AG20443 (cell line): Measurements from ENCODE around the gene ISOC2.
"Not testable (repeated sequence)": the region's sequence is repeated elsewhere in the genome, so short reads cannot be mapped to it uniquely, and the experiment has no call there.

Experiments
- DNase-seq: peaks from one replicate; pipeline ENCODE4 v3.0.0; 2012; ENCODE audit warnings: low spot score, mixed read lengths

The ISOC2 gene

GRCh38 chr19:55440411-55441105 is 20.9 kb downstream of the ISOC2 start:
- DNase-seq, result no peak

DNA sequence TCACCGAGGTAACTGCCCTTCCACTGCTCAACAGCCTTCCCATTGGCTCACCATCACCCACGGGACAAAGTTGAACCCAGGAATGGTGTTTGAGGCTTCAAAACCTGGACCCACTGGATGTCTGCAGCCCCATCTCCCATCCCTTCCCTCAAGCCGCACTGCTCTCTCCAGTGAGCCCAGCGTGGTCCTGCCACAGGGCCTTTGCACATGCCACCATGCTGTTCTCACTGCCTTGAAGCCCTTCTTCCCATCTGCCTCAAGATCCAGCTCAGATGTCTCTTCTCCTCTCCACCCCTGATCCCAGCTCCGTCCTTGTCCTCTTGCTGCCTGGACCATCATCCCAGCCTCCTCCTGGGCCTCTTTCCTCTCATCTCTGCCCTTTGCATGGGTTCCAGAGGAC is 22.4 kb downstream of the ISOC2 start:
- no peak for DNase-seq

GRCh38 chr19:55437410-55437809 is 24.0 kb downstream of the ISOC2 start:
- DNase-seq, result peak; percentile 83

DNA sequence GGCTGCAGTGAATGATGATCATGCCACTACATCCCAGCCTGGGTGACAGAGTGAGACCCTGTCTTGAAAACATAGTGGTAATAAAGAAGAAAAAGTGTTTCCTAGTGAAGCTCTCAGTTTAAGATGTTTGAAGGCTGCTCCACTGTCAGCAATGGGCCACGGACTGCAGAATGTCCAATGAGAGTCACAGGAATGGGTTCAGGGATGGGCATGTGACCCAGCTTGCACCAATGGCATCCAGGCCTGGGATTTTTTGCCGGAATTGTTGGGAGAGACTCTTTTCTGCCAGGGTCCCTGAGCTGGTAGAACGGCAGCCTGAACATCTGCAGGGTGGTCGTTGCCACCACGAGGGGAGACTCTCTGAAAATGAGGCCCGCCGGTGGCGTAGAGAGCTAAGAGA is 24.6 kb downstream of the ISOC2 start:
- no peak for DNase-seq

DNA sequence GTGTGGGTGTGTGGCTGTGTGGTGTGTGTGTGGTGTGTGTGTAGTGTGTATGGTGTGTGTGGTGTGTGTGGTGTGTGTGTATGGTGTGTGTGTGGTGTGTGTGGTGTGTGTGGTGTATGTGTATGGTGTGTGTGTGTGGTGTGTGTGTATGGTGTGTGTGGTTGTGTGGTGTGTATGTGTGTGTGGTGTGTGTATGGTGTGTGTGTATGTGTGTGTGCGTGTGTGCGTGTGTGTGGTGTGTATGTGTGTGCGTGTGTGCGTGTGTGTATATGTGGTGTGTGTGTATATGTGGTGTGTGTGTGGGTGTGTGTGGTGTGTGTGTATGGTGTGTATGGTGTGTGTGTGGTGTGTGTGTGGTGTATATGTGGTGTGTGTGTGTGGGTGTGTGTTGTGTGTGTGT is 26.4 kb downstream of the ISOC2 start:
- no peak for DNase-seq

DNA sequence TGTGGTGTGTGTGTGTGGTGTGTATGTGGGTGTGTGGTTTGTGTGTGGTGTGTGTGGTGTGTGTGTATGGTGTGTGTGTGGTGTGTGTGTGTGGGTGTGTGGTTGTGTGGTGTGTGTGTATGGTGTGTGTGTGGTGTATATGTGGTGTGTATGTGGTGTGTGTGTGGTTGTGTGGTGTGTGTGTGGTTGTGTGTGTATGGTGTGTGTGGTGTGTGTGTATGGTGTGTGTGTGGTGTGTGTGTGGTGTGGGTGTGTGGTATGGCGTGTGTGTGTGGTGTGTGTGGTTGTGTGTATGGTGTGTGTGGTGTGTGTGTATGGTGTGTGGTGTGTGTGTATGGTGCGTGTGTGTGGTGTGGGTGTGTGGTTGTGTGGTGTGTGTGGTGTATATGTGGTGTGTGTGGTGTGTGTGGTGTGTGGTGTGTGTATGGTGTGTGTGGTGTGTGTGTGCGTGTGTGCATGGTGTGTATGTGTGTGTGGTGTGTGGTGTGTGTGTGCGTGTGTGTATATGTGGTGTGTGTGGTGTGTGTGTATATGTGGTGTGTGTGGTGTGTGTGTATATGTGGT is 27.0 kb downstream of the ISOC2 start:
- no peak for DNase-seq

DNA sequence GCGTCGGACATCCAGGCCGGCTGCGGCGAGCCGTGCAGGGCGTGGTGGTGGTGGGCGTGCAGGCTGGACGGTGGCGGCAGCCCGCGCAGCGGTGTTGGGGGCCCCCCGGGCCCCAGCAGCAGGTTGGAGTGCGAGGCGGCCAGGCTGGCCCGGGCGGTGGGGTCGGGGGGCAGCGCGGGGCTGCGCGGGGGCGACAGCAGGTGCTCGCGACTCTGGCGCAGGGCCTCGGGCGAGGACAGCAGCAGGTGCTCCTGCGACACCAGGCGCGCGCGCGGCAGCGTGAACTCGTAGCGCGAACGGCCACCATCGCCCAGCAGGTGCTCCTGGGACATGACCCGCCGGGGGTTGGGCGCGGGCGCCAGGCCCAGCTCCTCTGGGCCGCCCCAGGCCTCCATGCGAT is 28.1 kb downstream of the ISOC2 start:
- DNase-seq, result no peak

- DNase-seq, result no peak
Measured at GRCh38 chr19:55432241-55432959, 29.0 kb downstream of the ISOC2 start.

- DNase-seq, result no peak
Measured at GRCh38 chr19:55431183-55431582, 30.3 kb downstream of the ISOC2 start.

GRCh38 chr19:55426042-55426441 is 35.4 kb downstream of the ISOC2 start:
- no peak for DNase-seq

GRCh38 chr19:55424518-55424917 is 36.9 kb downstream of the ISOC2 start:
- no peak for DNase-seq

DNA sequence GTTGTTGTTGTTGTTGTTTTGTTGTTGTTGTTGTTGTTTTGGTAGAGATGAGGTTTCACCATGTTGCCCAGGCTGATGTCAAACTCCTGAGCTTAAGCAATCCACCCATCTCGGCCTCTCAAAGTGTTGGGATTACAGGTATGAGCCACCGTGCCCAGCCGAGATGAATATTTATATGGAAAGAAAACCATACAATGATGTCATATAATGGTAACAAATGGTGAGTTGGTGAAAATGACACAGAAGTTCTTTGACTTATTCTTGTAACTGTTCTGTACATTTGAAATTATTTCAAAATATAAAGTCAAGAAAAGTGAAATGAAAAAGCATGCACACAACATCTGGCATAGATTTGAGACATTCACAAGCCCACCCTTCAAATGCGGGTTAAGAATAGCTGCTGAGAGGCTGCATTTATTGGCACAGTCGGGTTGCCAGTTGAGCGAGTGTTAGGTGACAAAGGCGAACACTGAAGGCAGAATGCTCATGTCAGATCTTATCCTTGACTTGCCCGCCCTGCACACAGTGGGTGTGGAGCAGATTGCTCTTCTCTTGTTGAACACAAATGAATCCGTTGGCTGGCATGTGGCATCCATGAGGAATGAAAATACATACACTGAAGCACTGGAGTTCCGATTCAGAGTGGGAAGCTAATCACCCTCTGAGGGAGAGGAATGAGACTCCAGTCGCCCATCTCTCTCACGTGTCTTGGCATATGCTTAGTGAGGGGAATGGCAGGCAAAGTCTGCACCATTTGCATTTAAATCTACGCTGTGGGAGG is 38.0 kb downstream of the ISOC2 start:
- no peak for DNase-seq

DNA sequence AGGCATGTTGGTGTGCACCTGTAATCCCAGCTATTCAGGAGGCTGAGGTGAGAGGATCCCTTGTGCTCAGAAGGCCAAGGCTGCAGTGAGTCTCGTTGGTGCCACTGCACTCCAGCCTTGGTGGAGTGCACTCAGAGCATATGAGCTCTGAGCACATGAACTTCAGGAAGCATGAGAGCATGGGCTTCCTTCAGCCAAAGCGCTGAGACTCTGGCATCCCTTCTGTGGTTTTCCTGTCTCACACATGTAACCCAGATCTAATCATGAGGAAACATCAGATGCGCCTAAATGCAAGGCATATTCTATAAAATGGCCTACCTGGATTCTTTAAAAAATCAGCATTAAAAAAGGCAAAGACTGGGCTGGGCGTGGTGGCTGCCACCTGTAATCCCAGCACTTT is 40.2 kb downstream of the ISOC2 start:
- not testable (repeated sequence) for DNase-seq

- no peak for DNase-seq
Measured at GRCh38 chr19:55419624-55420236, 41.7 kb downstream of the ISOC2 start.

- no peak for DNase-seq
Measured at GRCh38 chr19:55419103-55419502, 42.3 kb downstream of the ISOC2 start.

- peak; percentile 88 for DNase-seq
Measured at GRCh38 chr19:55418185-55418584, 43.3 kb downstream of the ISOC2 start.

- no peak for DNase-seq
Measured at GRCh38 chr19:55410168-55410567, 51.3 kb downstream of the ISOC2 start.

DNA sequence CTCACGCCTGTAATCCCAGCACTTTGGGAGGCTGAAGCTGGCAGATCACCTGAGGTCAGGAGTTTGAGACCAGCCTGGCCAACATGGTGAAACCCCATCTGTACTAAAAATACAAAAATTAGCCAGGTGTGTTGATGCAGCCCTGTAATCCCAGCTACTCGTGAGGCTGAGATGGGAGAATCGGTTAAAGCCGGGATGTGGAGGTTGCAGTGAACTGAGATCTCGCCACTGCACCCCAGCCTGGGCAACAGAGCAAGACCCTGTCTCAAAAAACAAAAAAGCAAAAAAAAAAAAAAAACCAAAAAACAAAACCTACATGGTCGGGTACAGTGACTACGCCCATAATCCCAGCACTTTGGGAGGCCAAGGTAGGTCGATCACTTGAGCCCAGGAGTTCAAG is 52.3 kb downstream of the ISOC2 start:
- DNase-seq, result not testable (repeated sequence)

GRCh38 chr19:55408533-55408872 is 52.9 kb downstream of the ISOC2 start:
- DNase-seq, result no peak

DNA sequence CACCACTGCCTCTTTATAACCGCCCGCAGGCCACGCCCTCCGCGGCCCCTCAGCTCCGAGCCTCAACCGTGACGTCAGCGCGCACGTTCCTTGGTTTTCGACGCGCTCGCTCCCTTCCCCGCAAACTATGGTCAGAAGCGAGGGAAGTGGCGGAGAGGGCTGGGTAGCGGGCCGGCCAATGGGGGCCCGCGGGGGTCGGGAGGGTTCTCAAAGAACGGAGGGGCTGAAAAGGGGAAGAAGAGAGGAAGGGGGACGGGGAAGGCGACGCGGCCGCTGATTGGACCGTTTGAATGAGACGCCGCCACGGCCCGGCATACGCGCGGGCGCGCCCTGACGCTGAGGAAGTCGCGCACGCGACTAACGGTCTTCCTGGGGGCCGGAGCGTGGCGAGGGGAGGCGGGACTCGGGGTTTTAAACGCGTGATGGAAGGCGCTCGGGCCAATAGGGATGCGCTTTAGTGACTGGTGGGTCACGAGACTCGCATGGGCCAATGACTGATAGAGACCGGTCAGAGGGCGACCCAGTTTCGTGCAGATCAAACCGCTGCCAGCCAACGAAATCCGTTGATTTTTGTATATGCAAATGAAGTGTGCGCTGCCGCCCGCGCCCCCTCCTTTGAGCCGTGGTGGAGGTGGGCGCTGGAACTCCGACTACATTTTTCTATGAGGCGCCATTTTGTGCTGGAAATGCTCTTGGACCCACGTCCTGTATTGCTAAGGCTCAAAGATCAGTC is 53.5 kb downstream of the ISOC2 start:
- DNase-seq, result peak; percentile 99

DNA sequence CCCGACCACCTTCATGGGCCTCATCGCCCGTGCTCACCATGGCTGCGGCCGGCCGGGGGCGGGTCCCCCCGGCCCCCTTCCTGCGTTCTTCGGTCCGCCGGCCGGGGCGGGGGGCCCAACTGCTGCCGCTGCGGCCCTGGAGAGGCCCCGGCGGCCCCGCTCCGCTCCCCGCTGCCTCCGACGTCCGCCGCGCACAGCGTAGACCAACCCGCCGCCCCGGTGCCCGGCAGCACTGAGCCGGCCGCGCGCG is 54.0 kb downstream of the ISOC2 start, which contains the start of gene UBE2S:
Gene UBE2S, minus strand, starts transcription at position 239 of the 250 bp plus-strand sequence. Its CDS starts 199 bp downstream, at position 40.
- not testable (repeated sequence) for DNase-seq
